ENCODE results near the gene ACTN4. TPM values are rescaled to one million over a fixed set of nuclear protein-coding genes. Genes with fewer than 3 reads are reported as not detected.

The ACTN4 gene
- polyA plus RNA-seq, 2 of the 4 experiments (the other 2 are of a cell fraction), result 605 to 967 TPM

DNA sequence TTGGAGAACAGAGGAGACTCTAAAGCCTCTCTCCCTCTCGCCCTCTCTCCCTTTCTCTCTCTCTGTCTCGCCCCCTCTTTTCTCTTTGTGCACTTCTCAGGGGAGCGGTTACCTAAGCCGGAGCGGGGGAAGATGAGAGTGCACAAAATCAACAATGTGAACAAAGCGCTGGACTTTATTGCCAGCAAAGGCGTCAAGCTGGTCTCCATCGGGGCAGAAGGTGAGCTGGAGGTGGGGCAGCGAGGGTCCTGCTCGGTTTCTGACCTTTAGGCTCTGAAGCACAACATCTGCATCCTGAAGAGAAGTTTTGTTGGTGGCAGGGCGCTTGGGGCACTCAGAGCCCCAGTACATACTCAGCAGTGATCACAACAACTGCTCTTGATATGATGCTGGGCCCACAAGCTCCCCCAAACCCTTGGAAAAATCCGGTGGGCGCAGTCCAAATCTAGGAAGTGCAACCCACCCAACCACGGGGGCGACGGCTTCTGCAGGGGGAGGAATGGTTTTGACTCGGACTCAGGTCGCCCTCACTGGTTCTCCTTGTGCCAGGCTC, 53.5 kb downstream of the ACTN4 start:
- no peak for TF ChIP-seq TP53 (CRISPR knock-in tag; IDR thresholded peaks at IDR 0.05)
- no peak for TF ChIP-seq HOXB13 (CRISPR knock-in tag; IDR thresholded peaks at IDR 0.05; ENCODE audit: low read depth)
- no peak for TF ChIP-seq SREBF2 (IDR thresholded peaks at IDR 0.05)
- no peak for TF ChIP-seq RAD21 (conservative IDR thresholded peaks at IDR 0.05 in 1 of 2, IDR thresholded peaks at IDR 0.05 in 1 of 2)
- TF ChIP-seq, protein P1, sequence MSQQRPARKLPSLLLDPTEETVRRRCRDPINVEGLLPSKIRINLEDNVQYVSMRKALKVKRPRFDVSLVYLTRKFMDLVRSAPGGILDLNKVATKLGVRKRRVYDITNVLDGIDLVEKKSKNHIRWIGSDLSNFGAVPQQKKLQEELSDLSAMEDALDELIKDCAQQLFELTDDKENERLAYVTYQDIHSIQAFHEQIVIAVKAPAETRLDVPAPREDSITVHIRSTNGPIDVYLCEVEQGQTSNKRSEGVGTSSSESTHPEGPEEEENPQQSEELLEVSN (IDR thresholded peaks at IDR 0.05; ENCODE audit: borderline replicate concordance, low read depth), result no peak
- no peak for TF ChIP-seq NPAS2 (CRISPR knock-in tag; IDR thresholded peaks at IDR 0.05; ENCODE audit: borderline replicate concordance)
- TF ChIP-seq HEYL (CRISPR knock-in tag; IDR thresholded peaks at IDR 0.05), result no peak
- TF ChIP-seq FOXS1 (CRISPR knock-in tag; IDR thresholded peaks at IDR 0.05), result no peak
- TF ChIP-seq, protein P2, sequence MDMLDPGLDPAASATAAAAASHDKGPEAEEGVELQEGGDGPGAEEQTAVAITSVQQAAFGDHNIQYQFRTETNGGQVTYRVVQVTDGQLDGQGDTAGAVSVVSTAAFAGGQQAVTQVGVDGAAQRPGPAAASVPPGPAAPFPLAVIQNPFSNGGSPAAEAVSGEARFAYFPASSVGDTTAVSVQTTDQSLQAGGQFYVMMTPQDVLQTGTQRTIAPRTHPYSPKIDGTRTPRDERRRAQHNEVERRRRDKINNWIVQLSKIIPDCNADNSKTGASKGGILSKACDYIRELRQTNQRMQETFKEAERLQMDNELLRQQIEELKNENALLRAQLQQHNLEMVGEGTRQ (IDR thresholded peaks at IDR 0.05), result no peak
- TF ChIP-seq HOXB5 (CRISPR knock-in tag; IDR thresholded peaks at IDR 0.05), result no peak
- DNase-seq (ENCODE audit: low read depth in 1 of 2, low spot score in 1 of 2), result no peak
- H3K4me1 ChIP-seq, result peaks cover 94% of the 10 kb centered on the region
- no peak overlapping the region for H3K4me3 ChIP-seq
- ChIA-PET CTCF (interaction anchor here (0.8 to 38.0 kb wide), 15 partner anchors 0 to 298 kb away, joined by 3 to 764 read pairs (median 4); partner anchors contain the start of genes ACTN4 and FAM98C), POLR2A (interaction anchor here (1.0 to 1.7 kb wide), 3 partner anchors 9 to 54 kb away, joined by 3 to 5 read pairs (median 5); partner anchors contain the start of gene ACTN4)
- peak overlapping the region; percentile 25 to 93; a peak in 5 of 6 replicates for H3K27ac ChIP-seq
- 90% methylated on average over 18 of the region's 18 CpGs for WGBS (ENCODE audit: missing lambda C conversion rate)
- H3K9me3 ChIP-seq, result no peaks in the 10 kb centered on the region
- FAIRE-seq, result peak; percentile 7
- no peak for ATAC-seq
- peak overlapping the region; percentile 18; the same call in 2 of the 3 replicates for H3K4me2 ChIP-seq

DNA sequence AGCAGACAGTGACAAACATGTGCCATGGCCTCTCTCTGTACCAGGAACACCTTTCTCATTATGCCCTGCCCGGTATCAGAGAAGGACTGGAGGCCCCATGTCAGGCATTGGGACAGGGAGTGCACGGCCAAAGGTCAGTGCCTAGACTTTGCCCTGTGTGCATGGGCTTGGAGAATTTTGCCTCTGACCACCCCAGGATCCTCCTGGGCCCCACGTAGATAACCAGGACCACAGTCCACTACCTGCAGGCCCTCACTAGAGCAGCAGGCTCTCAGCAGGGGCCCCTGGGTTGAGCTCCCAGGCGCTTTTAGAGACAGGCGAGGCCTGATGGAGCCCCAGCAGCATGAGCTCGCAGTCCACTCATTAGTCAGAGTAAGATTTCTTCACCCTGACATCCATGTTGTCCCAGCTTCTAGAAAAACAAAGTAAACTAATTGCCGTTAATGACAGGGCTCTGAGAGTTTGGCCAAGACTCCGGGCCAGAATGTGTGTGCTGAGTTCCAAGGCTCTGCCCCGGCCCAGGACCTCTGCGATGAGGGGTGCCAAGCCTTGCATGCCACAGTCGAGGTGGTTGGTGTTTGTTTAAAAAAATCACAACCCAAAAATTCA, 54.1 kb downstream of the ACTN4 start:
- Histone ChIP-seq H3K4me3 (no peak overlapping the region), H3K4me1 (peaks cover 94% of the 10 kb centered on the region), H3K4me2 (peak overlapping the region; percentile 18; the same call in 1 of the 3 replicates), H3K9me3 (no peaks in the 10 kb centered on the region), H3K27ac (peak overlapping the region; percentile 25 to 93; a peak in 5 of 6 replicates)
- ATAC-seq (peak in 1 of 2 experiments; percentile 1; a peak in 1 of 6 replicates), FAIRE-seq (peak; percentile 43), DNase-seq (ENCODE audit: low read depth in 1 of 2, low spot score in 1 of 2) (no peak)
- 75% methylated on average over 11 of the region's 11 CpGs for WGBS (ENCODE audit: missing lambda C conversion rate)
- TF ChIP-seq, protein P1 (IDR thresholded peaks at IDR 0.05; ENCODE audit: borderline replicate concordance, low read depth), result no peak
- TF ChIP-seq BHLHE40 (IDR thresholded peaks at IDR 0.05; ENCODE audit: low read depth, low read length) (no peak), CBX2 (IDR thresholded peaks at IDR 0.05; ENCODE audit: borderline replicate concordance, low read depth) (no peak), RFX5 (IDR thresholded peaks at IDR 0.05) (no peak)
- TF ChIP-seq, protein P3, sequence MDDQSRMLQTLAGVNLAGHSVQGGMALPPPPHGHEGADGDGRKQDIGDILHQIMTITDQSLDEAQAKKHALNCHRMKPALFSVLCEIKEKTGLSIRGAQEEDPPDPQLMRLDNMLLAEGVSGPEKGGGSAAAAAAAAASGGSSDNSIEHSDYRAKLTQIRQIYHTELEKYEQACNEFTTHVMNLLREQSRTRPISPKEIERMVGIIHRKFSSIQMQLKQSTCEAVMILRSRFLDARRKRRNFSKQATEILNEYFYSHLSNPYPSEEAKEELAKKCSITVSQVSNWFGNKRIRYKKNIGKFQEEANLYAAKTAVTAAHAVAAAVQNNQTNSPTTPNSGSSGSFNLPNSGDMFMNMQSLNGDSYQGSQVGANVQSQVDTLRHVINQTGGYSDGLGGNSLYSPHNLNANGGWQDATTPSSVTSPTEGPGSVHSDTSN (IDR thresholded peaks at IDR 0.05), result no peak
- TF ChIP-seq, protein P4, sequence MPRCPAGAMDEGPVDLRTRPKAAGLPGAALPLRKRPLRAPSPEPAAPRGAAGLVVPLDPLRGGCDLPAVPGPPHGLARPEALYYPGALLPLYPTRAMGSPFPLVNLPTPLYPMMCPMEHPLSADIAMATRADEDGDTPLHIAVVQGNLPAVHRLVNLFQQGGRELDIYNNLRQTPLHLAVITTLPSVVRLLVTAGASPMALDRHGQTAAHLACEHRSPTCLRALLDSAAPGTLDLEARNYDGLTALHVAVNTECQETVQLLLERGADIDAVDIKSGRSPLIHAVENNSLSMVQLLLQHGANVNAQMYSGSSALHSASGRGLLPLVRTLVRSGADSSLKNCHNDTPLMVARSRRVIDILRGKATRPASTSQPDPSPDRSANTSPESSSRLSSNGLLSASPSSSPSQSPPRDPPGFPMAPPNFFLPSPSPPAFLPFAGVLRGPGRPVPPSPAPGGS (IDR thresholded peaks at IDR 0.05), result no peak
- POLR2A ChIA-PET, result interaction anchor here (1.0 to 1.2 kb wide), 2 partner anchors 9 to 18 kb away, joined by 3 to 5 read pairs; no protein-coding TSS in a partner anchor
- CTCF ChIA-PET, result interaction anchor here (0.5 to 38.0 kb wide), 13 partner anchors 1 to 832 kb away, joined by 3 to 764 read pairs (median 4); partner anchors contain the start of gene FAM98C
